Activated CD8-positive, alpha-beta memory T cell treated with anti-CD3 and anti-CD28 coated beads for 4 hours (primary cell): Measurements from ENCODE around the gene POLL.
"Not testable (repeated sequence)": the region's sequence is repeated elsewhere in the genome, so short reads cannot be mapped to it uniquely, and the experiment has no call there.

ENCODE experiments used
- DNase-seq, 2 donors: peaks; one replicate each; pipeline ENCODE4 v3.0.0-alpha.2; 2020; ENCODE audit warnings: low read depth in 2 of 2

The POLL gene

DNA sequence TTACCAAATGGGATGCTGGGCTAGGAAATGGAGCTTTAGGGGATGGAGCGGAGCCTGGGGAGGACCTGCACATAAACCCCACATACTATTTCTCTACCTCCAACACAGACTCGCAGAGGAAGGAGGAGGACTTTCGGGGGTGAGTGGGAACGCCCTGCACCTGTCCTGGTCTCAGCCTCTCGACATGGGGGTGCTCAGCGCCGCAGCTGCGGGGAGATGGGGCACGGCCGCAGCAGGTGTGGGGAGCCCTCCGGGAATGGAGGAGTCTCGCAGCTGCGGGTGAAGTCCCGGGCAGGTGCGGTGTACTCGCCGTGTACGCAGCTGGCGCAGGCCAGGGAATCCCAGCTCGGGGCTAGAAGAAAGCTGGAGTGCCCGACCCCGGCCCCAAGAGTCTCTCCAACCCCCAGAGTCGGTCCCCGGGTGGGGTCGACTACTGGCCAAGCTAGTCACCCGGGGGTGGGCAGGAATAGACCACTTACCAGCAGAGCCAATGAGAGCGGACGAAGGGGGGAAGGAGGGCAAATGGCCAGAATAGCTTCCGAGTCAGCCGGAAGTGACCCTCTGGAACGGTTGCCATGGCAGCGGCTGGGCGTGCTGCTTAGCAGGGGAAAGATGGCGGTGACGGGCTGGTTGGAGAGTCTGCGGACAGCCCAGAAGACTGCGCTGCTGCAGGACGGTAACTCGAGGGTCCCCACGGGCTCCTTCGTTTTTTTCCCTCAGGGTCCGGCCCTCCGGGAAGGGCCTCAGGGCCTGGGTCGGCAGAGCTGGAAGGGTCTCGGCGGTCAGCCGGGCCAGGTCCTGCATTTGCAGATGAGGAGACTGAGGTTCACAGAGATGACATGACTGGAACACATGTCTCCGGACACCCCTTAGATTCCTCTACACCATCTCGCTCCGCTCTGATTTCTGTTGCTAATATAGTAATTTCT, at the start of gene POLL, which contains the start of gene DPCD:
POLL (minus strand) TSS at position 533 of the 929 bp plus-strand sequence. CDS start 897 bp downstream, outside the sequence.
DPCD (plus strand) TSS at position 597 of the 929 bp plus-strand sequence; CDS start at position 613, 16 bp downstream.
- peak; percentile 80 to 85 for DNase-seq

DNA sequence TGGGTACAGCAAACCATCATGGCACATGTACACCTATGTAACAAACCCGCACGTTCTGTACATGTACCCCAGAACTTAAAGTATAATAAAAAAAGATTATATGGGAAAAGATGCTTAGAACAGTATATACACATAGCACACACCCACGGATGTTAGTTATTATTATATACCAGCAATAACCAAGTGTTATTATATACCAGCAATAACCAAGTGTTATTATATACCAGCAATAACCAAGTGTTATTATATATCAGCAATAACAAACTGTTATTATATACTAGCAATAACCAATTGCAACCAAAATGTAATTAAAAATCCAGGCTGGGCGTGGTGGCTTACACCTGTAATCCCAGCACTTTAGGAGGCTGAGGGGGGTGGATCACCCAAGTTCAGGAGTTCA, 45.5 kb upstream of the POLL start:
- DNase-seq, result not testable (repeated sequence)

DNA sequence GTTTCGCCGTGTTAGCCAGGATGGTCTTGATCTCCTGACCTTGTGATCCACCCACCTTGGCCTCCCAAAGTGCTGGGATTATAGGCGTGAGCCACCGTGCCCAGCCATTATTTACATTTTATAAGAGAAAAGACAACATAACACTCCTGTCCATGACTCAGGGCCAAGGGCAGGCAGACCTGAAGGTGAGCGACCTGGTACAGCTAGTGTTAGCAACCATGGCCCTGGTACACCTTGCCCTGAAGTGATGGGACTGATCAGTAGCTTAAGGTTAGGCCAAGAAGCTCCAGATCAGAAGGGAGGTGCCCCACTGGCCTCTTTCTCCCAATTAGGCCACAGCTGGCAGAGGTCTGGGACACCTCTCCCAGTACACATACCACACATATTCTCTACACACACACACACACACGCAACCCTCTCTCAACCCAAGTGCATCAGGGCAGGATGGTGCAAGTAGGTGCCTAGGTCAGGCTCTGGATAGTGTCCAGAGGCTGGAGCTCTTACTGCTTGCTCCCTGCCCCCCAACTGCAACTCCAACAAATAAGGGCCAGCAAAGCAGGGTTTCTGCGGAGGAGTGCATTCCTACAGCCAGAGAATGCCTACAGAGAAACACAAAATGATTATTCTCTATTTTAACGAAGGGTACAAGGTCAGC, 43.9 kb upstream of the POLL start:
- no peak for DNase-seq

DNA sequence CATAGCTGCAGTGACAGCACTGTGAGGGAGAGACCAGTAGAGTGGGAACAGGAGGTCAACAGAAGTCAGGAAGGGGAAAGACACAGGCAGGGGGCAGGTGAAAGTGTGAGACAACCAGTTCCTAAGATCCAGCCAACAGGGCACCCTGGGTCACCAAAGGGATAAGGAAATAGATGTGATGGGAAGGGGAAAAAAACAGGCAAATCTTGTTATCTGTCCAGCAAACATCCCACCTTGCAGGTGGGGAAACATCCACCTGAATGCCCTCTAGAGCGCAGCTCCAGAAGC, 42.5 kb upstream of the POLL start:
- no peak for DNase-seq

DNA sequence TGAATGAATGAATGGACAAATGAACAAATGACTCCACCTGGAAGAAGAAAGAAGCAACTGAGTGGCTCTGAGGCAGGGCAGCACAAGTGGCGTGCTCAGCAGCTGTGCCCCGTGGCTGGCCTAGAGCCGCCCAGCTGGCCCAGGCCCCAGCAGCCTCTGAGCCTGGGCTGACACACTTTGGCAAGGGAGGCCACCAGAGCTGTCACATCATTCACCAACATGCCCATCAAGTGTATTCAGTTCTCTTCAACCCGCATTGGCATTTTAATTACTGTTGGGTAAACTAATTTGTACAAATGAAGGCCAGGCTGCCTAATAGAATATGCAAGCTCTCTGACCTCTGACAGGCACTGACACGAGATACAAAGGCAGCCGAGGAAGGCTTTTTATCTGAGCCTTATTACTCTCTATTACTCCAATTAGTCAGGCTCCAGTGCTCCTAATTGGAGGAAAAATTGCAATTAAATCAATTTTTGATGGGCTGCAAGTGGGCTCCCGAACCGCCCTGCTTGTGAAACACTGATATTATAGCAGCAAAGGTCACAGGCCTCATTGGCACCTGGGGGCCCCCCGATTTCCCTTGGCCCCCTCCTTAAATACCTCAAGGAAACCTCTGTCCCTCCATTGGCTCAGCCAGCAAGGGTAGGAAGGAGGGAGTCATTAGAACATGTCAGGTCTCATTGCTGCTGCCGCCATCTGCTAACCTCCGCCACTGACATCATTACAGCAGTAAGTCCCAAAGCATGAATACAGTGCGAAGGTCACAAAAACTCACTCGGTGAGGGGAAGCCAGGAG, 42.0 kb upstream of the POLL start:
- no peak for DNase-seq

DNA sequence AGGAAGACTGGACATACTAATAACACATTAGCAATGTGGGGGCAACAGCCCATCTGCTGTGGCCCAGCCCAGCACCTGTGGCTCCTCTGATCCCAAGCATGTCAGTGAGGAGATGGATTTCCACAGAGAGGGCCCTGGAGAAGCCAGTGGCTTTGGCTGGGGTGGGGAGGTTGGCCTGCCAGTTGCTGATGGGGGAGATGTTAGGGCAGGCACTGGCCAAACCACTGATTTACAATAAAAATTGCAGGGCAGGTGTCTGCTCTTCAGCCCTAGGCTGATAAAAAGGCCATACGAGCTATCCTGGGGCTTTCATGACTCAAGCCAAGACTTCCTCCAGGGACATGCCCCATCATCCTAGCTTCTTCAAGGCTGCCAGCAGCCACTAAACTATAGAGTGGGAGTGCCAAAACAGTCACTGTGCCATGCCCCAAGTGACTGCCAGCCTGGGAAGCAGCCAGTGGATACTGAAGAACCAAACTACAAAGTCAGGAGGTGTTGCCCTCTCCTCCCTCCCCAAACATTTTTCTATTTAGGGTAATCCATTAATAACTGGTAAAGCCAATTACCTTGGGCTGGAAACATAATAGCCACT, 37.9 kb upstream of the POLL start:
- no peak for DNase-seq

DNA sequence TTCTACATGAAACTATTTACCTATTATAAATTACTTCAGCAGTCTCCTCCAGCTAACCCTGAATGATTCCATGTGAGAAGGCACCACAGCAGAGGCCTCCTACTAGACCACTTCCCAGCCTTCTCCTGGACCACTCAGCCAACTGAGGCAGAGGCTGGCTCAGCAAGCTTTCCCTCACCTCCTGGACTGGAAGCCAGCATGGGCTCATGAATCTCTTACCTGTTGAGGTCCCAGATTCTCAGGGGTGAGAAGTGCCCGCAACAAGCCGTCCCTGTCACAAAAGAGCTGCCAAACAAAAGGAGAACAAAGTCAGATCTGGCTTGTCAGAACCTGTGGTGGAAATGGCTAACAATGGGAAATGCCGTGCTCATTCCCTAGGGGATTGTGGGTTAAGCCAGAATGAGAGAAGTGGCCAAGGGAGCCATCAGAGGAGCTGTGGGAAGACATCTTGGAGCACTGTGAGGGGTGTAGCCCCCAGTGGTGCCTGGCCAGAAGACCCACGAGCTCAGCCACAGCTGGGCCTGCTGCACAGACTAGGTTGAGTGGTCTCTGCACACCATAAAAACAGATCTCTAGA, 36.6 kb upstream of the POLL start:
- DNase-seq, result no peak

DNA sequence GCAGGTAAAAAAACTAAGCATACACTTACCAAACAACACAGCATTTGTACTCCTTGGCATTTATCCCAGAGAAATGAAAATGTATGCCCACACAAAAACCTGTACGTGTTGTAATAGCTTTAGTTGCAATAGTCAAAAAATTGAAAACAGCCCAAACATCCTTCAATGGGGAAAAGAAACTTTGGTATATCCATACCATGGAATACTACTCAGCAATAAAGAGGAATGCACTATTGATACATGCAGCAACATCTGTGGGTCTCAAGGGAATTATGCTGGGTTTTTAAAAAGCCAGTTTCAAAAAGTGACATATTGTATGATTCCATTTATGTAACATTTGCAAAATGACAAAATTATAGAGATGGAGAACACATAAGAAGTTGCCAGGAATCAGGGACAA, 35.5 kb upstream of the POLL start:
- DNase-seq, result no peak

DNA sequence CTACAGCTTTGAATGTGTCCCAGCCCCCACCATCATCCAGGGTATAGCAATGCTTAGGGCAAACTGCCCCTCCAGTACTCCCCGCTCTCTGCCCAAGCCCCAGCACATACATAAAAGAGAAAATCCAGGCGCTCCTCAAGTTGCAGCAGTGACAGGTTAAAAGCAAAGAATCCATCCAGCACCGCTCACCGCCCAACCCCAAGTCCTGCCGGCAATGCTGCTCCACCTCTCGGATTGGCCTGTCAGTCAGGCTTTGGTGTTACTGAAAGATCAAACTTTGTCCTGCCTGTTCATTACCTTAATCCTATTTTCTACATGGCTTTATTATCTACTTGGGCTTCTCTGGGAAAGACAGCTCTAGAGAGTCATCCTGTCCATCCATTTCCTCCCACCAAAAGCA, 31.9 kb upstream of the POLL start:
- DNase-seq, result no peak

DNA sequence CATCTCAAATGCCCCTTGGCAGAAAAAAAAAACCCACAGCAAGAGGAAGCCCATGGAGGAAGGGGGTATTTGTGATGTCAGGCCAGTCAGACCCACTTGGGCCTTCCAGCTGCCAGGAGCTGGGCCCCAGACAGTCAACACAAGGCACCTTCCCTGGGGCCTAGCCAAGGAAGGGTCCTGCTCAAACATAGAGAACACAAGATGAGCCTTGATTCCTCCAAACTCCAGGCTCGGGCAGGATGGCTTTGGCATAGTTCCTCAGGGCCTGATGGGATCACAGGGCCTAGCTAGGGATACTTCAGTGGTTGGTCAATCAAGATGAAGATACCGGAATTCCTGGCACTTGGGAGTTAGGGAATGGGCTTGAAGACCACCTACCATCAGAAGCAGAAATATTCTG, 30.8 kb upstream of the POLL start:
- DNase-seq, result no peak

DNA sequence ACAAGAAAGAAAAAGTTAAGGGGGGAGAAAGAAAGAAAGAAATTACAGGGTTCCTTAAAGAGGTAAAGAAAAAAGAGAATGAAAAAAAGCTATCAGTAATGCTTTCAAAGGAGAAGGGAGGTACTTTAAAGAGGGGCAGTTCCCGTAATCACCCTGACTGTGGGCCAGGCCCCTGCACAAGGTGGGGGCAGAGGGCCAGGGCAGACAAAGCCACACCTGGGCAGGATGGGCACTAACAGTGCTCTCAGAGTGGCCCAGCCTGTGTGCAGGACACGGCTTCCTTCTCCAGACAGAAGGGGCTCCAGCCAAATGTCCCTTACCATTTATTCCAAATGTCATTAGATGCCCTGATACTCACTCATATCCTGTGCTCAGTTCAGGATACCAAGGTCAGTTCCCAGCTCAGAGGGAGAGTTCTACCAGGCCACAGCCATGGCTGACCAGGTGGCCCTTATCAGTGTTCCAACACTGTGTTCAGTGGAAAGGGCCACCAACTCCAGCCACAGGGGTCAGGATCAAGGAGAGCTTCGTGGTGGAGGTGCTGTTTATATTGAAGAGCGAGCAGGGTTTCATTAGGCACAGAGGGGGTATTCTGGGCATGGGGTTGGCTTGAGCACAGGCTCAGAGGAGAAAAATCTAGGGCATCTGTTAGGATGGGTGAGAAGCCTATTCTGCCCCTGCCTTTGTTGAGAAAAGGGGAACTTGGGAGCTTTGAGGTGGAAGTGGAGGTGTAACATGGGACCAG, 29.9 kb upstream of the POLL start:
- DNase-seq, result no peak

DNA sequence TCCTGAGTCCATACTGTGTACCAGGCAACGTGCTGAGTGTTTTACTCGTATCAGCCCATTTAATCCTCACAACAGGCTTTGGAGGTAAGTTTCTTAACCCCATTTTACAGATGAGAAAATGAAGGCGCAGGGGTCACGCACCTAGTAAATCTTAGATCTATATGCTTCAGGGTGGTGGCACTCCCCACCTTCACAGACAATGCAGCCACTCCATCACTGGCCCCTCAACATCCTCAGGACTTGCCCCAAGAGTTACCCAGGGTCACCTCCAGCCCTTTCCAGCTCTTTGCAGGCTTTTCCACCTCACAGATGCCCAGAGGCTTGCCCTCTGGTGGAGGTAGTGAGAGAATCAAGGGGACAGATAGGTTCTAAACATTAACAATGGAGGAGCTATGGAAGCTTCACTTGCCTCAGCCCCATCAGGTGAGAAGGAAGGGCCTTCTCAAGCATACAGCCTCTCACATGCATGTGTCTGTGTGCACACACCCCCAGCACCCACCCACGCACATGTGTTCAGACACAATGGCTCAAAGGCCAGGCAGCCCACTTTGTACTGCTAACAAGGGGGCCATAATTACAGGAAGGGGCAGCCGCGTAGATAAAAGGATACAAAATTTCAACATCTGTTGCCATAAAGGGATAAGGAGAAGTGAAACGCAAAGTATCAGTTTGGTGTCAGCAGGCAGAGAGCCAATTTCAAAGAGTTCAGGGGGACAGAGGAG, 29.2 kb upstream of the POLL start:
- no peak for DNase-seq

DNA sequence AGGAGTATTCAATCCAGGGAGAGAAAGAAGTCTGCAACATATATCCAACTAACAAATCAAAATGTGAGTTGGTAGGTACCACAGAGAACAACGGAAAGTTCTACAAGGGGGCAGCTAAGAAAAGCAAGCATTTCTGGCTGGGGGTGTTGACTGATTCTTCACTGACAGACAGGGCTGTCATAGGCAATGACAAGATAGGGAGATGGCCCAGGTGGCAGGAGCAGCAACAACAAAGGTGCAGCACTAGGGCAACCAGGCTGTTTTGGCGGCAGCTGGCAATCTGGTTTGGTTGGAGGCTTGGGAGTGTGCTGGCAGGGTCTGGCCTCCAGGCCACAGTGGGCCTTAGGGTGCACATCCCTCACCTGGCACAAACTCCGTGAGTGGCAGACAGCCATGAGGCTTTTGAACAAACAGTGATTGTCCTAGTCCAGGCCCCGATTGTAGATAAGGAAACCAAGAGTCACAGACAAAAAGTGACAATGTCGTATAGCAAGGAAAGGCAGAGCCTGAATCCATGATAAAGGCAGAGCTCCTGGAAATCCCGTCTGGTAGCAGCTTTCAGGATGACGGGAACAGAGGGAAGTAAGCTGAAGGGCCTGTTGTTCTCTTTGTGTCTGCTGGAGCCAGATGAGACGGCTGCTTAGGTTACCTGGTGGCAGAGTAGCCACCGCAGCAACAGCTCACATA, 28.5 kb upstream of the POLL start:
- no peak for DNase-seq

DNA sequence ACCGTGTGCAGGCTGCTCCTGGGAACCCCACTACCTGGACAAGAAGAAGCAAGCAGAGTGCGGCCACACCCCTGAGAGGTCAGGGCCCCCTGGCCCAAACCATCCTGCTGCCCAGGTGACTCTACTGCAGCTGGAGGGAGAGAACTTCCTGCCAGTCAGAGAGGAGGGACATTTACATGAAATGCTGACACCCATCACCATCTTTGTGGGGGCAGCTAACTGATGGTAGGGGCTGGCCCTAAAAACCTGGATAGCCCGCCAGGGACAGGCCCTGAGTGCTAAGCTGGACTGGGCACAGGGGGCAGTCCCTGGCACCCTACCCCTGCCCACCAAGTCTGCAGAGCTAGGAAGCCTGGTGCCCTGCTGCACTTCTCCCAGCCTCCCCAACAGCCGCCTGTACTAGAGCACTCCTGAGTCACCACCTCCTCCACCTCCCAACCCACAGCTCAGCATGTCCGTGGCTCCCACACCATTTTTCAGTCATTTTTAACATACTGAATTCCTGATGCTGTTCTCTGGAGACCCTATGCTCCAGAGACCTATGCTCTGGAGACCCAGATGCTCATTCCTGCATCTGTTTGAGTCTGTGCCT, 27.6 kb upstream of the POLL start:
- DNase-seq, result no peak

DNA sequence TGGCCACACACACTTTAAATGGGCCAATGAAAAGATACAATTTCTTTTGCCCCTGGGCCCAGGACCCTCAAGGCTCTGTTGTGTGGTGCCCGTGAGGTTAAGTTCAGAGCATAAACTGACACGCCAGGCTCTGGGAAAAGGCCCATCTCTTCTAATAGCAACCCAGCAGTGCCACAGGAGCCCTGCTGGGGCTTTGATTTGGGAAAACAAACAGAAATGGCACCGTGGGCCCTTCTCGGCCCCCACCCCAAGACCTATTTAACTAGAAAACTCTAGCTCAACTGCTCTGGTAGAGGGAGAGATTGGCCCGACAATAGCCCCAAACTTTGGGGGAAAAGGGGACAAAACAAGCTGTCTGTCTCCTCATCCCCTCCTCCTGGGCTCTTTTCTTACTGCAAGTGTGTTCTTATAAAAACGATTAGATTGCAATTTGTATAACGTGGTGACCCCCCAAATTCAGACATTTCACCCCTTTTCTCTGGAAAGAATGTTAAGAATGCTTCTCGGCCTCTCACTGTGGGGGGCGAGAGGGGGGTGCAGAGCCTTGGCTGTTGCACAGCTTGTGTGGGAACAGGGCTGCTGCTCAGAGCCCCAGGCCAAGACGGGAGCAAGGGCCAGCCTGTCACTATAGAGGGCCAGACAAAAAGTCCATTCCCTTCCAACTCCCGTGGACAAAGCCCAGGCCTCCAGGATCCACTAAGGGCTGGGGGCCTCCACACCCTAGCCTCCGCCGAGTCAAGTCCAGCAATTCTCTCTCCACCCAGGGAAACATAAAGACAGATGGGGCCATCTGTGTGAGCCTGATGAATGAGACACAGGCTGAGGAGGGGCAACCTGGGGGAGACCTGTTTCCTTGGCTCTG, 26.8 kb upstream of the POLL start:
- DNase-seq, result no peak

DNA sequence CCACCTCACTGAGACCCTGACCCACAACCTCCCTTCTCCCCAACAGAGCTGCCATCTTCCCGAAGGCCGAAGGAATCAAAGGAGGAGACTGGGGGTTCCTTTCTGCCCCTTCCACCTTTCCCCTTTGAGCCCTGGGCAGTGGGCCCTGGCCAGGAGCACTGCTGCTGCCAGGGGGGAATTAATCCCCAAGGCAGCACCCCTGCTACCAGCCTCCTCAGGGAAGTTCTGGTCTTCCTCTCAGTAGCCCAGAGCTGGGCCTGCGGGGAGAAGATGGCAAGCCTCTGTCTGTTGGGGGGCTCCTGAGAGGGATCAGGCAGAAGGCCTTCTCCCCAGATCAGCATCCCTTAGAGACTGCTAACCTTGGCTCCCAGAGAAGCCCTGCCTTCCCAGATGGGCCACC, 25.6 kb upstream of the POLL start:
- no peak for DNase-seq

DNA sequence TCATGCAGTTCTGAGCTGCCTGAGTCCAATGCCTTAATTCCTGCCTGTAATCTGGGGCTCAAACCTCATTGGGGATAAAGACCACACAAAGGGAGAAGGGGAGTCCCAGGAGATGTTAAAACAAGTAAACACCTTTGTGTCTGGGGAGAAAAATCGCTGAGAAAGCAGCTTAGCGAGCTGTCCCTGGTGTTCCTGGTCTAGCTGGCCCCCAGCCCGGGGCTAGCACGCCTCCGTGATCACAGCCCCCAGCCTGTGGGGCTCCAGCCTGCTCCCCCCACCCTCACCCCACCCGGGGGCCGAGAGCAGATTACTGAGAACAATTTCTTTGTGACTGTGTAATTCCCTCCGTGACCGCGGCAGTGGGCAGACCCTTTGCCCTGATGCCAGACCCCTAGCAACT, 24.8 kb upstream of the POLL start:
- DNase-seq, result no peak

DNA sequence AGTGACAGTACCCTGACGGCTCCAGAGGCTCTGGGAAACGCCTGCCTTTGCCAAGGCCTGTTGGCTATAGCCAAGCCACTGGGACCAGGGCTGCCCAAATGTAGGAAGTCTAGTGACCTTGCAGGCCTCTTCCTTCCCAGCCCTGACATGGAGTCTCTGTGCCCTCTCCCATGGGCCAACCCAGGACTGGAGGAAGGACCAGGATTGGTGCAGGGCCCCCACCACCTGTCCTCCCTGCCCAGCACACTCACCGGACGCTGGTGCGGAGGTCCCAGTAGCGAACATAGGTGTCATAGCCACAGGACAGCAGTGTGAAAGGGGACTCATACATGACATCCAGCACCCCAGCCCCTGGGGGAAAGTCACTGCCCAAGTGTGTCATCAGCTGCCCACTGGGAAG, 24.0 kb upstream of the POLL start:
- no peak for DNase-seq
